Measurements from ENCODE around the gene WWP2. TPM values are rescaled to one million over a fixed set of nuclear protein-coding genes. Genes with fewer than 3 reads are reported as not detected.

The WWP2 gene
- total and polyA plus RNA-seq, 9 donors = 22.5 to 49.4 (median 39.3) TPM

DNA sequence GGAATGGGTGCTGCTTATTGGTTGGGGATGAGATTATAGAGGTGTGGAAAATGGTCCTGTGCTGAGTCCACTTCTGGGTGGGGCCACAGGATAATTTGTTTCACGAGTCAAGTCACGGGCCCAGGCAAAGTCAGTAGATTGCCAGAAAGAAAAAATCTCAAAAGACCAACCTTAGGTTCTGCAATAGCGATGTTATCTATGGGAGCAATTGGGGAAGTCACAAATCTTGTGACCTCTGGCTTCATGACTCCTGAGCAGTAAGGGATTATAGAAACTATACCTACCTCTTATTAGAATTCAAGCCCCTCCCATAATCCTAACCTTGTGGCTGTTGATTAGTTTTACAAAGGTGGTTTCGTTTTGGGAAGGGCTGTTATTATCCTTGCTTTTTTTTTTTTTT lies 31.4 kb downstream of the WWP2 start:
- intact Hi-C loops (cut with DNase I) = no loop called here
- no peaks in the 10 kb centered on the region for H3K9me3 ChIP-seq
- peaks cover 1% of the 10 kb centered on the region for H3K4me1 ChIP-seq (ENCODE audit: insufficient read depth)
- TF ChIP-seq, protein P1, sequence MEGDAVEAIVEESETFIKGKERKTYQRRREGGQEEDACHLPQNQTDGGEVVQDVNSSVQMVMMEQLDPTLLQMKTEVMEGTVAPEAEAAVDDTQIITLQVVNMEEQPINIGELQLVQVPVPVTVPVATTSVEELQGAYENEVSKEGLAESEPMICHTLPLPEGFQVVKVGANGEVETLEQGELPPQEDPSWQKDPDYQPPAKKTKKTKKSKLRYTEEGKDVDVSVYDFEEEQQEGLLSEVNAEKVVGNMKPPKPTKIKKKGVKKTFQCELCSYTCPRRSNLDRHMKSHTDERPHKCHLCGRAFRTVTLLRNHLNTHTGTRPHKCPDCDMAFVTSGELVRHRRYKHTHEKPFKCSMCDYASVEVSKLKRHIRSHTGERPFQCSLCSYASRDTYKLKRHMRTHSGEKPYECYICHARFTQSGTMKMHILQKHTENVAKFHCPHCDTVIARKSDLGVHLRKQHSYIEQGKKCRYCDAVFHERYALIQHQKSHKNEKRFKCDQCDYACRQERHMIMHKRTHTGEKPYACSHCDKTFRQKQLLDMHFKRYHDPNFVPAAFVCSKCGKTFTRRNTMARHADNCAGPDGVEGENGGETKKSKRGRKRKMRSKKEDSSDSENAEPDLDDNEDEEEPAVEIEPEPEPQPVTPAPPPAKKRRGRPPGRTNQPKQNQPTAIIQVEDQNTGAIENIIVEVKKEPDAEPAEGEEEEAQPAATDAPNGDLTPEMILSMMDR (IDR thresholded peaks at IDR 0.05) = no peak
- no peak for TF ChIP-seq POLR2A (IDR thresholded peaks at IDR 0.05)
- no peak for TF ChIP-seq EP300 (IDR thresholded peaks at IDR 0.05)
- H3K4me3 ChIP-seq = no peak overlapping the region
- H3K27me3 ChIP-seq = no peaks in the 10 kb centered on the region
- 90 to 96% (median 94%) methylated on average over 4 of the region's 4 CpGs for WGBS, 3 donors
- no peaks in the 10 kb centered on the region for H3K36me3 ChIP-seq
- DNase-seq = no peak
- no peak overlapping the region for H3K27ac ChIP-seq

DNA sequence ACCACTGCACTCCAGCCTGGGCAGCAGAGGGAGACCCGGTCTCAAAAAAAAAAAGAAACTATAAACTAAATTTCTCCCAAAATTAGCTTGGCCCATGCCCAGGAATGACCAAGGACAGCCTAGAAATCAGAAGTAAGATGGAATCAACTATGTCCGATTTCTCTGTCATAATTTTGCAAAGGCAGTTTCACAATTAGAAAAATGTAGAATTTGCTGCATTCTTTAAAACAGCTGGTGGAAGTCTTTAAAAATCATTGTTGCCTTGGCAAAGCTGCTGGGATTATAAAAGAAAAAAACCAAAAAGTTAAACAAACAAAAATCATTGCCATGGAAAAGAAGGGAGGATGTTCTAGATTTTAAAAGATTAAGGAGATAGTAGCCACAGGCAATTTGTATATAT lies 32.4 kb downstream of the WWP2 start:
- Histone ChIP-seq H3K9me3 (no peaks in the 10 kb centered on the region), H3K4me3 (no peak overlapping the region), H3K27ac (no peak overlapping the region), H3K36me3 (no peaks in the 10 kb centered on the region), H3K4me1 (ENCODE audit: insufficient read depth) (peaks cover 1% of the 10 kb centered on the region), H3K27me3 (no peaks in the 10 kb centered on the region)
- DNase-seq = no peak
- no peak for TF ChIP-seq EP300 (IDR thresholded peaks at IDR 0.05)
- TF ChIP-seq, protein P1 (IDR thresholded peaks at IDR 0.05) = no peak
- WGBS, 3 donors = 7 to 26% (median 12%) methylated on average over 2 of the region's 2 CpGs
- intact Hi-C loops (cut with DNase I) = no loop called here

- Histone ChIP-seq H3K4me1 (ENCODE audit: insufficient read depth) (peaks cover 1% of the 10 kb centered on the region), H3K36me3 (no peaks in the 10 kb centered on the region), H3K9me3 (no peaks in the 10 kb centered on the region), H3K4me3 (no peak overlapping the region), H3K27me3 (no peaks in the 10 kb centered on the region), H3K27ac (no peak overlapping the region)
- DNase-seq = peak in 2 of 5 donors; percentile 21 to 43
- 30 to 31% (median 30%) methylated on average over 19 of the region's 19 CpGs for WGBS, 3 donors
- intact Hi-C loops (cut with DNase I) = loop anchor here (2.0 to 5.0 kb wide), 2 partner anchors 134 to 136 kb away; no protein-coding TSS in a partner anchor
- TF ChIP-seq, protein P1 (IDR thresholded peaks at IDR 0.05) = peak; percentile 67 to 94 (median 88)
- TF ChIP-seq EP300 (IDR thresholded peaks at IDR 0.05) (no peak), POLR2A (IDR thresholded peaks at IDR 0.05) (no peak)
Measured at GRCh38 chr16:69796285-69797118, 34.4 kb downstream of the WWP2 start.

DNA sequence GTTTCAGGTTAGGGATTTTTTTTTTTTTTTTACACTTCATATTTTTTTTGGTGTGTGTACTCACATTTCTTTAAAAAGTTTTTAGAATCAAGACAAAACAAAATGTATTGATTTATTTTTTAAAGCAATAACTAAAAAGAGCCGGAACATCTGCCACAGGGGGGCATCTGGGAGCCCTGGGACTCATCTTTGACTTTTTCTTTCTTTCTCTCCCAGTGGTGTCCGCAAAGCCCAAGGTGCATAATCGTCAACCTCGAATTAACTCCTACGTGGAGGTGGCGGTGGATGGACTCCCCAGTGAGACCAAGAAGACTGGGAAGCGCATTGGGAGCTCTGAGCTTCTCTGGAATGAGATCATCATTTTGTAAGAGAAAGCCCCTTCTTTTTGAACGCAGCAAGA lies 36.3 kb downstream of the WWP2 start:
- Histone ChIP-seq H3K4me1 (ENCODE audit: insufficient read depth) (peaks cover 1% of the 10 kb centered on the region), H3K27me3 (no peaks in the 10 kb centered on the region), H3K27ac (no peak overlapping the region), H3K4me3 (no peak overlapping the region), H3K36me3 (no peaks in the 10 kb centered on the region), H3K9me3 (no peaks in the 10 kb centered on the region)
- TF ChIP-seq POLR2A (IDR thresholded peaks at IDR 0.05) = no peak
- no peak for TF ChIP-seq EP300 (IDR thresholded peaks at IDR 0.05)
- TF ChIP-seq, protein P1 (IDR thresholded peaks at IDR 0.05) = no peak
- peak in 1 of 5 donors; percentile 43 for DNase-seq
- intact Hi-C loops (cut with DNase I) = loop anchor here in 3 of 4 donors (5.0 kb wide), 1 partner anchor 134 kb away; no protein-coding TSS in a partner anchor
- WGBS, 3 donors = 9 to 19% (median 15%) methylated on average over 8 of the region's 8 CpGs

All from ovary (tissue), 9 donors.